ENCODE data around the gene TRAPPC2L.

Gene TRAPPC2L

DNA sequence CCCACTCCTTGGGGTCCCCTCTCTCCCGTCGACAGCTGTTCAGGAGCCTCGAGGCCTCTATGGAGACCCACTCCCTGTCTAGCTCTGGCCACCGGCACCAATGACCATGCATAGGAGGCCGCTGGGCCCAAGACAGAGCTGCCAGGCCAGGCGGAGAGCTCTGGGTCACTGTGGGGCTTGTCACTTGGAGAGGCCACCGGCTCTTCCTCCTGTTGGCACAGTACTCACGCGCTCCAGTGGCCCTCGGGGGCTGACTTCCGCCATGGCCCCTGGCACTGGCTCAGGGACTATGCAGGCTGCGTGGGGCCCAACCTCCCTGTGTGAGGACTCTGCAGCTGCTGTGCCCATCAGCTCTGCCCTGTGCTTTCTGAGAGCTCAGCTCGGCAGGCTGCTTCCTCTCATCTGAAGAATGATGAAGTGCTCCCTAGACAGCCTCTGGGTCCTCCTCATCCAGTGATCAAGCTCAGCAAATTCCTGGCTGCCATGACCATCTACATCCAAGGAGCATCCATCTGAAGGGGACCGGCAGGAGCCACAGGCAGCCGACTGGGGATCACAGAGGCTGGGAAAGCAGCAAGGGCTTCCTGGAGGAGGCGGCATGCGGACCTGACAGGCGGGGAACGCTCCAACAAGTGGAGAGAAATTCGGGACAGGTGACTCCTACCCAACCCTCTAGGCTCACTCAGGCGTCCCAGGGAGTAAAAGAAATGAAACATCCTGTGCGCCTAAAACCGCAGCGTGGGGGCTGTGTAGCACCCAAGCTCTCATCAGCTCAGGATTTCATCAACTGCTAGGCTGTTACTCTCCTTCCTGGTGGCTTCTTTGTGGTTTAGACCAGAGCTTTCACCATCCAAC is 17.0 kb upstream of the TRAPPC2L start:
- TF ChIP-seq, protein P1, sequence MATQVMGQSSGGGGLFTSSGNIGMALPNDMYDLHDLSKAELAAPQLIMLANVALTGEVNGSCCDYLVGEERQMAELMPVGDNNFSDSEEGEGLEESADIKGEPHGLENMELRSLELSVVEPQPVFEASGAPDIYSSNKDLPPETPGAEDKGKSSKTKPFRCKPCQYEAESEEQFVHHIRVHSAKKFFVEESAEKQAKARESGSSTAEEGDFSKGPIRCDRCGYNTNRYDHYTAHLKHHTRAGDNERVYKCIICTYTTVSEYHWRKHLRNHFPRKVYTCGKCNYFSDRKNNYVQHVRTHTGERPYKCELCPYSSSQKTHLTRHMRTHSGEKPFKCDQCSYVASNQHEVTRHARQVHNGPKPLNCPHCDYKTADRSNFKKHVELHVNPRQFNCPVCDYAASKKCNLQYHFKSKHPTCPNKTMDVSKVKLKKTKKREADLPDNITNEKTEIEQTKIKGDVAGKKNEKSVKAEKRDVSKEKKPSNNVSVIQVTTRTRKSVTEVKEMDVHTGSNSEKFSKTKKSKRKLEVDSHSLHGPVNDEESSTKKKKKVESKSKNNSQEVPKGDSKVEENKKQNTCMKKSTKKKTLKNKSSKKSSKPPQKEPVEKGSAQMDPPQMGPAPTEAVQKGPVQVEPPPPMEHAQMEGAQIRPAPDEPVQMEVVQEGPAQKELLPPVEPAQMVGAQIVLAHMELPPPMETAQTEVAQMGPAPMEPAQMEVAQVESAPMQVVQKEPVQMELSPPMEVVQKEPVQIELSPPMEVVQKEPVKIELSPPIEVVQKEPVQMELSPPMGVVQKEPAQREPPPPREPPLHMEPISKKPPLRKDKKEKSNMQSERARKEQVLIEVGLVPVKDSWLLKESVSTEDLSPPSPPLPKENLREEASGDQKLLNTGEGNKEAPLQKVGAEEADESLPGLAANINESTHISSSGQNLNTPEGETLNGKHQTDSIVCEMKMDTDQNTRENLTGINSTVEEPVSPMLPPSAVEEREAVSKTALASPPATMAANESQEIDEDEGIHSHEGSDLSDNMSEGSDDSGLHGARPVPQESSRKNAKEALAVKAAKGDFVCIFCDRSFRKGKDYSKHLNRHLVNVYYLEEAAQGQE (IDR thresholded peaks at IDR 0.05; ENCODE audit: insufficient read depth in 1 of 2, low read depth in 2 of 2, low read length in 2 of 2), result no peak
- TF ChIP-seq POLR2AphosphoS5 (IDR thresholded peaks at IDR 0.05; ENCODE audit: low read depth, low read length) (no peak), FOXP2 (optimal IDR thresholded peaks at IDR 0.05; ENCODE audit: borderline replicate concordance, extremely low read depth, extremely low read length, insufficient read depth) (no peak), SIN3A (IDR thresholded peaks at IDR 0.05; ENCODE audit: borderline replicate concordance, insufficient read depth, low read length) (no peak), TAF1 (IDR thresholded peaks at IDR 0.05; ENCODE audit: borderline replicate concordance, insufficient read depth, low read length) (no peak)

DNA sequence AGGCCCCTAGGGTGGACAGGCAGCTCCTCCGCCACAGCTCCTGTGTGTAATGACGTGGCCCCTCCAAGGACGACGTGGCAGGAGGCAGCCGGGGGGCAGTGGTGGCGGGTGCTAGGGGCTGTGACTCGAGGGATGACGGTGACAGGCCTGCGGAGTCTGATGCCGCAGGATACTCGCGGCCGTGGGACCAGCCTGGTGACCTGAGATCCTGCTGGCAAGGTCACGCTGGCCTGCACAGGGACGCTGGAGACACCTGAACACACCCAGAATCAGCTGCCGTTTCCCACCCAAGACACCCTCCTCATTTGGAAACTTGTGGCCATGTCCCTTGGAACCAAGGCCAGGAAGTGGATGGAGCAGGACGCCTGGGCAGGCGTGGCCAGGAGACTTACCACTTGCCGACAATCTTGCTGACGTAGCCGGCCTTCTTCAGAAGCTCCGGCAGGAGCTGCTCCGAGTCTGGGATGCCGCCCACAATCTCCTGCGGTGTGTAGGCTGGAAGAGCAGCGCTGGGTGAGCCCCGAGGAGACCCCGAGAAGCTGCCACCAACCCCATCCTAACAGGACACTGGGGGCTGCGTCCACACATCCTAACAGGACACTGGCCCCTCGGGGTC is 16.2 kb upstream of the TRAPPC2L start:
- TF ChIP-seq TAF1 (IDR thresholded peaks at IDR 0.05; ENCODE audit: borderline replicate concordance, insufficient read depth, low read length) (no peak), SIN3A (IDR thresholded peaks at IDR 0.05; ENCODE audit: borderline replicate concordance, insufficient read depth, low read length) (no peak), FOXP2 (optimal IDR thresholded peaks at IDR 0.05; ENCODE audit: borderline replicate concordance, extremely low read depth, extremely low read length, insufficient read depth) (no peak), POLR2AphosphoS5 (IDR thresholded peaks at IDR 0.05; ENCODE audit: low read depth, low read length) (no peak)
- TF ChIP-seq, protein P1 (IDR thresholded peaks at IDR 0.05; ENCODE audit: insufficient read depth in 1 of 2, low read depth in 2 of 2, low read length in 2 of 2), result no peak

DNA sequence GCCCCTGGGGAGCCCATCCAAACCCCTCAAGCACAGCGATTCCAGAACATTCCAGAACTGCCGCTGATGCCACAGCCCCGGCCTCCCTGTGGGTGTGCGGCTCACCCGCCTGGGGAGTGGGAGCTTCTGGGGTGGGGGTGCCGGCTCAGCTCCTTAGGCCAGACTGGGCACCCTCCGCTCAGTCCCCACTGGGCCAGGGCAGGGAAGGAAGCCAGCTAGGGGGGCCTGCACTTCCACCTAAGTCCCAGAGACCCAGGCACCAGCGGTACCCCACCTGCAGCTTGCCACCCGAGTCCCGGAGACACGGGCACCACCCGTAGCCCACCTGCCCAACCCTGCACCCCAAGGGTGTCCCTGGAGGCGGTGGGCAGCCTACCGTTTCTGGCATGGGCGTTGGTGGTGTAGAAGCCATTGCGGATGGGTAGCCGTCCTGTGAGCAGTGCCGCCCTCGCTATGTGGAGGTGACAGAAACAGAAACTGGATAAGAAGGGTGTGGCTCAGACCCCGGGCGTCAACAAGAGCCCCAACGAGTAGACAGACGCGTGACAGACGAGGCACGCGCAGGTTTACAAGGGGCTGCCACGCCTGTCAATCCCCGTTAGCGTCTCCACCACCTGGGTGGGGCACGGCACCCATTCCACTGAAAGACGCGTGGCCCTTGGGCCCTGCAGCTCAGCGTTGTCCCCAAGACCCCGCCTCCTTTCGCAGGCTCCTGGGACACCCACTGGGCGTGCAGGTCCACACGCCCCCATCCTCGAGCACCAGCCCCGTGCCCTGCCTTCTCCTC is 15.2 kb upstream of the TRAPPC2L start:
- no peak for TF ChIP-seq TAF1 (IDR thresholded peaks at IDR 0.05; ENCODE audit: borderline replicate concordance, insufficient read depth, low read length)
- no peak for TF ChIP-seq SIN3A (IDR thresholded peaks at IDR 0.05; ENCODE audit: borderline replicate concordance, insufficient read depth, low read length)
- TF ChIP-seq, protein P1 (IDR thresholded peaks at IDR 0.05; ENCODE audit: insufficient read depth in 1 of 2, low read depth in 2 of 2, low read length in 2 of 2), result no peak
- no peak for TF ChIP-seq FOXP2 (optimal IDR thresholded peaks at IDR 0.05; ENCODE audit: borderline replicate concordance, extremely low read depth, extremely low read length, insufficient read depth)
- no peak for TF ChIP-seq POLR2AphosphoS5 (IDR thresholded peaks at IDR 0.05; ENCODE audit: low read depth, low read length)

DNA sequence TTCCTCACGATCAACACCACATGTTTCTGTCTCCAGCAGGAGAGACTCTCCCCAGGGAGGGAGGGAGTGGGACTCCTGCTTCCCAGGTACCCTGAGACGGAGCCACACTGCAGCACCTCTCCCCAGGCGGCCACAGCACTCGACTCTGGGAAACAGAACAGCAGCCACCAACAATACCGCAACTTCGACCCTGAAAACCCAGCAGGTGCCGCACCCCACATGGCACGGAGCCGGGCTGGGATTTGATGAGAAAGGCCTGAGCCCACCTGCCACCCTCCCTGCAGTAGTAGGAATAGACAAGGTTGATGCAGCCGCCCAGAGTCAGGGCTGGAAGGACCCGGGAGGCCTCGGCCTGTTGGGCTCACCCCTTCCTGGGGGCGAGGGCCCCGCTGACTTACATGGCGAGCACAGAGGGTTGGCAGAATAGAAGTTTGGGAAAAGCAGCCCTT is 14.6 kb upstream of the TRAPPC2L start:
- TF ChIP-seq TAF1 (IDR thresholded peaks at IDR 0.05; ENCODE audit: borderline replicate concordance, insufficient read depth, low read length), result no peak
- no peak for TF ChIP-seq SIN3A (IDR thresholded peaks at IDR 0.05; ENCODE audit: borderline replicate concordance, insufficient read depth, low read length)
- no peak for TF ChIP-seq POLR2AphosphoS5 (IDR thresholded peaks at IDR 0.05; ENCODE audit: low read depth, low read length)
- TF ChIP-seq, protein P1 (IDR thresholded peaks at IDR 0.05; ENCODE audit: insufficient read depth in 1 of 2, low read depth in 2 of 2, low read length in 2 of 2), result no peak
- TF ChIP-seq FOXP2 (optimal IDR thresholded peaks at IDR 0.05; ENCODE audit: borderline replicate concordance, extremely low read depth, extremely low read length, insufficient read depth), result no peak
